ENCODE data around the gene ATP8B3.

The ATP8B3 gene

DNA sequence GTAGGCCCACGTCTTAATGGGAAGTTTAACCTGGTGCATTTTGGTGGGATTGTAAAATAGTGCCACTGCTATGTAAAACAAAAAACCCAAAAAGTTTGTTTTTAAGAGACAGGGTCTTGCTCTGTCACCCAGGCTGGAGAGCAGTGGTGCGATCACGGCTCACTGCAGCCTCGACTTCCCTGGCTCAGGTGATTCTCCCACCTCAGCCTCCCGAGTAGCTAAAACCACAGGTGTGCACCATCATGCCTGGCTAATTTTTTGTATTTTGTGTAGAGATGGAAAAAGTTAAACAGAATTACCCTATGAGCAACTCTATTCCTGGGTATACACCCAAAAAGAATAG is 37.0 kb upstream of the ATP8B3 start:
- no peak for DNase-seq
- H3K36me3 ChIP-seq (ENCODE audit: insufficient read depth, low read length) = peaks cover 35% of the 10 kb centered on the region
- H3K4me2 ChIP-seq (ENCODE audit: insufficient read depth, low read length) = peak overlapping the region; percentile 59
- peak overlapping the region; percentile 94; the same call in 1 of the 2 replicates for H2AFZ ChIP-seq (ENCODE audit: low read depth, low read length)
- no peaks in the 10 kb centered on the region for H3K27me3 ChIP-seq (ENCODE audit: insufficient read depth, low read length, poor library complexity)
- H3K9me3 ChIP-seq (ENCODE audit: insufficient read depth, low read length, severe bottlenecking) = no peaks in the 10 kb centered on the region
- peak overlapping the region; percentile 100 for H3K27ac ChIP-seq (ENCODE audit: low read length)
- TF ChIP-seq EZH2 (IDR thresholded peaks at IDR 0.05; ENCODE audit: borderline replicate concordance, low read depth, low read length, severe bottlenecking) = no peak
- TF ChIP-seq, protein P1, sequence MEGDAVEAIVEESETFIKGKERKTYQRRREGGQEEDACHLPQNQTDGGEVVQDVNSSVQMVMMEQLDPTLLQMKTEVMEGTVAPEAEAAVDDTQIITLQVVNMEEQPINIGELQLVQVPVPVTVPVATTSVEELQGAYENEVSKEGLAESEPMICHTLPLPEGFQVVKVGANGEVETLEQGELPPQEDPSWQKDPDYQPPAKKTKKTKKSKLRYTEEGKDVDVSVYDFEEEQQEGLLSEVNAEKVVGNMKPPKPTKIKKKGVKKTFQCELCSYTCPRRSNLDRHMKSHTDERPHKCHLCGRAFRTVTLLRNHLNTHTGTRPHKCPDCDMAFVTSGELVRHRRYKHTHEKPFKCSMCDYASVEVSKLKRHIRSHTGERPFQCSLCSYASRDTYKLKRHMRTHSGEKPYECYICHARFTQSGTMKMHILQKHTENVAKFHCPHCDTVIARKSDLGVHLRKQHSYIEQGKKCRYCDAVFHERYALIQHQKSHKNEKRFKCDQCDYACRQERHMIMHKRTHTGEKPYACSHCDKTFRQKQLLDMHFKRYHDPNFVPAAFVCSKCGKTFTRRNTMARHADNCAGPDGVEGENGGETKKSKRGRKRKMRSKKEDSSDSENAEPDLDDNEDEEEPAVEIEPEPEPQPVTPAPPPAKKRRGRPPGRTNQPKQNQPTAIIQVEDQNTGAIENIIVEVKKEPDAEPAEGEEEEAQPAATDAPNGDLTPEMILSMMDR (IDR thresholded peaks at IDR 0.05; ENCODE audit: borderline replicate concordance, extremely low read depth, low read length, poor library complexity, severe bottlenecking) = no peak
- peaks cover 60% of the 10 kb centered on the region for H3K4me1 ChIP-seq (ENCODE audit: insufficient read depth, low read length)
- ATAC-seq (ENCODE audit: insufficient read depth, low read depth) = no peak
- peak overlapping the region; percentile 99 to 100; a peak in 3 of 4 replicates for H3K4me3 ChIP-seq (ENCODE audit: low read depth in 1 of 2, low read length in 2 of 2)
- peaks cover 68% of the 10 kb centered on the region for H4K20me1 ChIP-seq (ENCODE audit: insufficient read depth, low read length)
- H3K79me2 ChIP-seq (ENCODE audit: insufficient read depth, low read length) = peaks cover 71% of the 10 kb centered on the region
- H3K9ac ChIP-seq (ENCODE audit: low read depth, low read length) = peak overlapping the region; percentile 97; the same call in 1 of the 2 replicates

DNA sequence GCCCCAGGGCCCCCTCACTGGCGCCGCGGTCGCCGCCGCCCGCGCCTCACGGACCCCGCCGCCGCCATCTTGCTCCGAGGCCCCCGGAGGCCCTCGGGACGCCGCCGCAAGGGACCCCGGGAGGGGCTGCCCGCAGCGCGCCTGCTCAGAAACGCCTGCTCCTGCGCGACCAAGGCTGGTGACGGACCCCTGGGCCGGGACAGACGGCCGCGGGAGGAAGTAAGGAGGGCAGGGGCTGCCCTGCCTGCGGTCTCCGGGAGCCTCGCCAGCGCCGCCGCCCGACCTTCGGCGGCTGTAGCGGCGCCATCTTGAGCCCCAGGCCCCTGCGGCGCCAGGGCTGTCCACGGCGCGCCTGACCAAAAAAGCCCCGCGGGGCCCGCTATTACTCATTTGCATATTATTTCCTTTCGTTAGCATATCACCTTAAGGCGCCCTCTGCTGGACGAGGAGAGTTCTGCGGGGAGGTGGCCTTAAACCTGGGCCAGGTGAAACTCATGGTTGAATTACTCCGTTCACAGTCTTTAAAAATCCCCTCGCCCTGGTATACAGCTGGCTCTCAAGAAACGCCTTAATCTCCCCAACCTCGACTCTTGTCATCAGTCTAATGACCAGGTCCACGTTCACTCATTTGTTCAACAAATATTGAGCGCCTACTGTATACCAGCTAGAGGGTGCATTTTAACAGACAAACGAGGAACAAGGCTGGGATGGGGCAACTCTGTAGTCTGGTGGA is 36.5 kb upstream of the ATP8B3 start, which contains the start of gene REXO1:
Gene REXO1, minus strand, starts transcription at position 85 of the 733 bp plus-strand sequence. CDS start 125 bp downstream, outside the sequence.
- H3K9me3 ChIP-seq (ENCODE audit: insufficient read depth, low read length, severe bottlenecking) = no peaks in the 10 kb centered on the region
- H4K20me1 ChIP-seq (ENCODE audit: insufficient read depth, low read length) = peaks cover 71% of the 10 kb centered on the region
- DNase-seq = peak; percentile 96
- H3K4me1 ChIP-seq (ENCODE audit: insufficient read depth, low read length) = peaks cover 60% of the 10 kb centered on the region
- H3K9ac ChIP-seq (ENCODE audit: low read depth, low read length) = peak within 1 kb of the TSS; percentile 97
- H3K4me3 ChIP-seq (ENCODE audit: low read depth in 1 of 2, low read length in 2 of 2) = peak within 1 kb of the TSS; percentile 99 to 100
- ATAC-seq (ENCODE audit: insufficient read depth, low read depth) = peak; percentile 81
- H3K79me2 ChIP-seq (ENCODE audit: insufficient read depth, low read length) = peaks cover 74% of the 10 kb centered on the region
- H3K4me2 ChIP-seq (ENCODE audit: insufficient read depth, low read length) = peak within 1 kb of the TSS; percentile 99
- H2AFZ ChIP-seq (ENCODE audit: low read depth, low read length) = peak within 1 kb of the TSS; percentile 94
- TF ChIP-seq, protein P1 (IDR thresholded peaks at IDR 0.05; ENCODE audit: borderline replicate concordance, extremely low read depth, low read length, poor library complexity, severe bottlenecking) = peak; percentile 96
- TF ChIP-seq EZH2 (IDR thresholded peaks at IDR 0.05; ENCODE audit: borderline replicate concordance, low read depth, low read length, severe bottlenecking) = no peak
- H3K36me3 ChIP-seq (ENCODE audit: insufficient read depth, low read length) = peaks cover 39% of the 10 kb centered on the region
- peak within 1 kb of the TSS; percentile 100 for H3K27ac ChIP-seq (ENCODE audit: low read length)
- no peaks in the 10 kb centered on the region for H3K27me3 ChIP-seq (ENCODE audit: insufficient read depth, low read length, poor library complexity)

DNA sequence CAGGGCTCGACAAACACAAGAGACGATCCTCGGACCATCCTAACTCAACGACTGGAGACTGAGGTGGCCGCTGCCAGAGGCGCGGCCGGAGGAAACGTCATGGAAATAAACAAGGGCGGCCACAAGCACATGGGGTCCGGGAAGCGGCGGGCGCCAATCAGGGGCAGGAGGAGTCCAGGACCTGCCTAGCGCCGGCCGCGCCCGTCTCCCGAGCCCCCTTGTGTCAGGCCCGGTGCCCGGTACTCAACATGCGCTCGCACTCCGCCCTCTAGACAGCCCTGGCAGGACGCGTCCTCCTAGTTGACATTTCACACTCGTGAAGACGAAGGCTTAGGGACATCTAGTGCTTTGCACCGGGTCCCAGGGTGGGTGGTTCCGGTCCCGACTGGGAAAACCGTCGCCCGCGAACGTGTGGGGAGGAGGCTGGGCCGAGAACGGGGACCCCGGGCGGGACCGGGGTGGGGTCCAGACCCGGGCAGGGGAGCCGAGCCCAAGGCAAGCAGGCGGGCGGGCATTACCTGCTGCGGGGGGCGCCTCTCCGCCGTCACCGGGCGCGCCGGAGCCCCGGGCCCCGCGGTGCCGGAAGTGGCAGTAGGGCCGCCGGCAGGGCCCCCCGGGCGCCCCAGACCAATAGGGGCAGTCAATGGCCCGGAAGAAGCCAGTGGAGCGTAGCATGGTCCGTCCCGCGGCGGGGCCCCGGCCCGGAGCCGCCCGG is 35.8 kb upstream of the ATP8B3 start:
- H3K27me3 ChIP-seq (ENCODE audit: insufficient read depth, low read length, poor library complexity) = no peaks in the 10 kb centered on the region
- H3K4me3 ChIP-seq (ENCODE audit: low read depth in 1 of 2, low read length in 2 of 2) = peak overlapping the region; percentile 99 to 100
- H4K20me1 ChIP-seq (ENCODE audit: insufficient read depth, low read length) = peaks cover 69% of the 10 kb centered on the region
- H3K9me3 ChIP-seq (ENCODE audit: insufficient read depth, low read length, severe bottlenecking) = no peaks in the 10 kb centered on the region
- peaks cover 74% of the 10 kb centered on the region for H3K79me2 ChIP-seq (ENCODE audit: insufficient read depth, low read length)
- H3K27ac ChIP-seq (ENCODE audit: low read length) = peak overlapping the region; percentile 100
- peaks cover 56% of the 10 kb centered on the region for H3K4me1 ChIP-seq (ENCODE audit: insufficient read depth, low read length)
- ATAC-seq (ENCODE audit: insufficient read depth, low read depth) = peak; percentile 28
- DNase-seq = no peak
- H3K9ac ChIP-seq (ENCODE audit: low read depth, low read length) = peak overlapping the region; percentile 97
- peaks cover 43% of the 10 kb centered on the region for H3K36me3 ChIP-seq (ENCODE audit: insufficient read depth, low read length)
- TF ChIP-seq, protein P1 (IDR thresholded peaks at IDR 0.05; ENCODE audit: borderline replicate concordance, extremely low read depth, low read length, poor library complexity, severe bottlenecking) = no peak
- TF ChIP-seq EZH2 (IDR thresholded peaks at IDR 0.05; ENCODE audit: borderline replicate concordance, low read depth, low read length, severe bottlenecking) = no peak
- H2AFZ ChIP-seq (ENCODE audit: low read depth, low read length) = peak overlapping the region; percentile 94
- peak overlapping the region; percentile 99 for H3K4me2 ChIP-seq (ENCODE audit: insufficient read depth, low read length)

Measured in DND-41 (cell line).